ENCODE results near the gene SNRPE. TPM values are rescaled to one million over a fixed set of nuclear protein-coding genes. Genes with fewer than 3 reads are reported as not detected.
A peak's percentile ranks its signal among the peaks of the same experiment; 100 is the strongest.
"Not testable (repeated sequence)": the region's sequence is repeated elsewhere in the genome, so short reads cannot be mapped to it uniquely, and the experiment has no call there.

The SNRPE gene
- total RNA-seq, 1 experiment from 2014 or later = 95.9 TPM

GRCh38 chr1:203835476-203835875 is 25.9 kb upstream of the SNRPE start:
- DNase-seq = peak; percentile 39
- Histone ChIP-seq H4K20me1 (ENCODE audit: insufficient read depth, low read depth, low read length) (no peaks in the 10 kb centered on the region), H3K27ac (ENCODE audit: low read length) (no peak overlapping the region), H3K9me3 (ENCODE audit: low read length) (no peaks in the 10 kb centered on the region), H3K27me3 (ENCODE audit: low read length) (no peaks in the 10 kb centered on the region), H3K4me2 (ENCODE audit: low read depth, low read length, poor library complexity, severe bottlenecking) (no peak overlapping the region), H3K9me2 (replicated peaks; ENCODE audit: insufficient read depth, low read length) (no peaks in the 10 kb centered on the region), H3K36me3 (ENCODE audit: insufficient read depth, low read length) (peaks cover 52% of the 10 kb centered on the region), H3K9ac (ENCODE audit: low read length) (no peak overlapping the region), H3K4me1 (ENCODE audit: low read length) (no peaks in the 10 kb centered on the region), H2AFZ (ENCODE audit: low read length) (no peak overlapping the region), H3K4me3 (ENCODE audit: low read length) (no peak overlapping the region), H3K79me2 (ENCODE audit: low read length) (peaks cover 21% of the 10 kb centered on the region)

GRCh38 chr1:203839081-203839480 is 22.3 kb upstream of the SNRPE start:
- no peaks in the 10 kb centered on the region for H4K20me1 ChIP-seq (ENCODE audit: insufficient read depth, low read depth, low read length)
- no peak overlapping the region for H3K9ac ChIP-seq (ENCODE audit: low read length)
- H3K4me1 ChIP-seq (ENCODE audit: low read length) = no peaks in the 10 kb centered on the region
- peaks cover 19% of the 10 kb centered on the region for H3K79me2 ChIP-seq (ENCODE audit: low read length)
- DNase-seq = peak; percentile 11
- no peak overlapping the region for H3K4me2 ChIP-seq (ENCODE audit: low read depth, low read length, poor library complexity, severe bottlenecking)
- H3K36me3 ChIP-seq (ENCODE audit: insufficient read depth, low read length) = peaks cover 50% of the 10 kb centered on the region
- no peaks in the 10 kb centered on the region for H3K9me3 ChIP-seq (ENCODE audit: low read length)
- H3K27me3 ChIP-seq (ENCODE audit: low read length) = no peaks in the 10 kb centered on the region
- no peak overlapping the region for H3K27ac ChIP-seq (ENCODE audit: low read length)
- H3K4me3 ChIP-seq (ENCODE audit: low read length) = no peak overlapping the region
- no peaks in the 10 kb centered on the region for H3K9me2 ChIP-seq (replicated peaks; ENCODE audit: insufficient read depth, low read length)
- no peak overlapping the region for H2AFZ ChIP-seq (ENCODE audit: low read length)

DNA sequence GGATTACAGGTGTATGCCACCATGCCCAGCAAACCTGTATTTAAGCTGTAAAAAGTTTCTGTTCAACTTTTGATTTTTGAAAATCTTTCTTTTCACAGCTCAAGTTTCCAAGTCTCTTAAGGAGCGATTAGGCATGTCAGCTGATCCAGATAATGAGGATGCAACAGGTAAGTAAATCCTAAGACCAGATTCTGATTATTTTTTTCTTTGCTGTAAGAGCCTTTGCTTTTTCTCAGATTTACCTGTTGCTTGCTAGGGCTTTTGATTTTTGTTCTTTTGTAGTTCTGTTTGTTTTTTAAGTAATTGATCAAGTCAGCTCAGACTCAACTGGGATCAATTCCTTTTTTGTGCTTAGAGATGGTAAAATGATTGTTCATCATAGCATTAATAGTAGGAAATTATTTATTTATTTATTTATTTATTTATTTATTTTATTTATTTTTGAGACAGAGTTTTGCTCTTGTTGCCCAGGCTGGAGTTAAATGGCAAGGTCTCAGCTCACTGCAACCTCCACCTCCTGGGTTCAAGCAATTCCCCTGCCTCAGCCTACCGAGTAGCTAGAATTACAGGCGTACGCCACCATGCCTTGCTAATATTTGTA is 21.1 kb upstream of the SNRPE start:
- Histone ChIP-seq H3K4me3 (ENCODE audit: low read length) (no peak overlapping the region), H3K27me3 (ENCODE audit: low read length) (no peaks in the 10 kb centered on the region), H3K4me1 (ENCODE audit: low read length) (no peaks in the 10 kb centered on the region), H2AFZ (ENCODE audit: low read length) (no peak overlapping the region), H3K27ac (ENCODE audit: low read length) (no peak overlapping the region), H3K4me2 (ENCODE audit: low read depth, low read length, poor library complexity, severe bottlenecking) (no peak overlapping the region), H3K36me3 (ENCODE audit: insufficient read depth, low read length) (peaks cover 43% of the 10 kb centered on the region), H3K9me3 (ENCODE audit: low read length) (no peaks in the 10 kb centered on the region), H3K79me2 (ENCODE audit: low read length) (peaks cover 16% of the 10 kb centered on the region), H4K20me1 (ENCODE audit: insufficient read depth, low read depth, low read length) (no peaks in the 10 kb centered on the region), H3K9ac (ENCODE audit: low read length) (no peak overlapping the region), H3K9me2 (replicated peaks; ENCODE audit: insufficient read depth, low read length) (no peaks in the 10 kb centered on the region)
- DNase-seq = peak; percentile 21

- Histone ChIP-seq H3K27me3 (ENCODE audit: low read length) (no peaks in the 10 kb centered on the region), H3K4me3 (ENCODE audit: low read length) (no peak overlapping the region), H3K36me3 (ENCODE audit: insufficient read depth, low read length) (peaks cover 48% of the 10 kb centered on the region), H3K9me2 (replicated peaks; ENCODE audit: insufficient read depth, low read length) (no peaks in the 10 kb centered on the region), H3K4me1 (ENCODE audit: low read length) (no peaks in the 10 kb centered on the region), H3K4me2 (ENCODE audit: low read depth, low read length, poor library complexity, severe bottlenecking) (no peak overlapping the region), H4K20me1 (ENCODE audit: insufficient read depth, low read depth, low read length) (no peaks in the 10 kb centered on the region), H3K9ac (ENCODE audit: low read length) (no peak overlapping the region), H3K79me2 (ENCODE audit: low read length) (peaks cover 14% of the 10 kb centered on the region), H2AFZ (ENCODE audit: low read length) (no peak overlapping the region), H3K9me3 (ENCODE audit: low read length) (no peaks in the 10 kb centered on the region), H3K27ac (ENCODE audit: low read length) (no peak overlapping the region)
- DNase-seq = no peak
These were observed 18.9 kb upstream of the SNRPE start for GRCh38 chr1:203842559-203842876.

- DNase-seq = no peak
- peaks cover 47% of the 10 kb centered on the region for H3K36me3 ChIP-seq (ENCODE audit: insufficient read depth, low read length)
- no peaks in the 10 kb centered on the region for H3K4me1 ChIP-seq (ENCODE audit: low read length)
- H3K27ac ChIP-seq (ENCODE audit: low read length) = no peak overlapping the region
- peaks cover 14% of the 10 kb centered on the region for H3K79me2 ChIP-seq (ENCODE audit: low read length)
- H3K9ac ChIP-seq (ENCODE audit: low read length) = no peak overlapping the region
- H3K4me2 ChIP-seq (ENCODE audit: low read depth, low read length, poor library complexity, severe bottlenecking) = no peak overlapping the region
- H3K9me3 ChIP-seq (ENCODE audit: low read length) = no peaks in the 10 kb centered on the region
- H4K20me1 ChIP-seq (ENCODE audit: insufficient read depth, low read depth, low read length) = no peaks in the 10 kb centered on the region
- H3K9me2 ChIP-seq (replicated peaks; ENCODE audit: insufficient read depth, low read length) = no peaks in the 10 kb centered on the region
- H3K4me3 ChIP-seq (ENCODE audit: low read length) = no peak overlapping the region
- no peak overlapping the region for H2AFZ ChIP-seq (ENCODE audit: low read length)
- H3K27me3 ChIP-seq (ENCODE audit: low read length) = no peaks in the 10 kb centered on the region
These were observed 18.0 kb upstream of the SNRPE start for GRCh38 chr1:203843435-203843834.

GRCh38 chr1:203853112-203853511 is 8.3 kb upstream of the SNRPE start:
- not testable (repeated sequence) for H3K4me1 ChIP-seq (ENCODE audit: low read length); H3K9me2 ChIP-seq (replicated peaks; ENCODE audit: insufficient read depth, low read length); H3K9ac ChIP-seq (ENCODE audit: low read length)

GRCh38 chr1:203858055-203858454 is 3.3 kb upstream of the SNRPE start:
- H3K79me2 ChIP-seq (ENCODE audit: low read length) = peaks cover 17% of the 10 kb centered on the region
- peaks cover 13% of the 10 kb centered on the region for H3K4me1 ChIP-seq (ENCODE audit: low read length)
- no peaks in the 10 kb centered on the region for H3K9me2 ChIP-seq (replicated peaks; ENCODE audit: insufficient read depth, low read length)
- no peak overlapping the region for H3K4me2 ChIP-seq (ENCODE audit: low read depth, low read length, poor library complexity, severe bottlenecking)
- H4K20me1 ChIP-seq (ENCODE audit: insufficient read depth, low read depth, low read length) = peaks cover 5% of the 10 kb centered on the region; the same call in 1 of the 2 replicates
- DNase-seq = no peak
- H3K9me3 ChIP-seq (ENCODE audit: low read length) = no peaks in the 10 kb centered on the region
- H3K27me3 ChIP-seq (ENCODE audit: low read length) = no peaks in the 10 kb centered on the region
- peaks cover 8% of the 10 kb centered on the region; the same call in 1 of the 2 replicates for H3K36me3 ChIP-seq (ENCODE audit: insufficient read depth, low read length)
- no peak overlapping the region for H3K9ac ChIP-seq (ENCODE audit: low read length)
- H2AFZ ChIP-seq (ENCODE audit: low read length) = no peak overlapping the region
- H3K27ac ChIP-seq (ENCODE audit: low read length) = no peak overlapping the region
- no peak overlapping the region for H3K4me3 ChIP-seq (ENCODE audit: low read length)

More at GRCh38 chr1:203853112-203853511, 8.3 kb upstream of the SNRPE start:
- DNase-seq; H3K4me3 ChIP-seq (ENCODE audit: low read length); H3K27ac ChIP-seq (ENCODE audit: low read length); H3K9me3 ChIP-seq (ENCODE audit: low read length); H3K27me3 ChIP-seq (ENCODE audit: low read length); H2AFZ ChIP-seq (ENCODE audit: low read length); H3K4me2 ChIP-seq (ENCODE audit: low read depth, low read length, poor library complexity, severe bottlenecking); H4K20me1 ChIP-seq (ENCODE audit: insufficient read depth, low read depth, low read length); H3K79me2 ChIP-seq (ENCODE audit: low read length): not testable (repeated sequence)
- peaks cover 41% of the 10 kb centered on the region; the same call in 1 of the 2 replicates for H3K36me3 ChIP-seq (ENCODE audit: insufficient read depth, low read length)

DNA sequence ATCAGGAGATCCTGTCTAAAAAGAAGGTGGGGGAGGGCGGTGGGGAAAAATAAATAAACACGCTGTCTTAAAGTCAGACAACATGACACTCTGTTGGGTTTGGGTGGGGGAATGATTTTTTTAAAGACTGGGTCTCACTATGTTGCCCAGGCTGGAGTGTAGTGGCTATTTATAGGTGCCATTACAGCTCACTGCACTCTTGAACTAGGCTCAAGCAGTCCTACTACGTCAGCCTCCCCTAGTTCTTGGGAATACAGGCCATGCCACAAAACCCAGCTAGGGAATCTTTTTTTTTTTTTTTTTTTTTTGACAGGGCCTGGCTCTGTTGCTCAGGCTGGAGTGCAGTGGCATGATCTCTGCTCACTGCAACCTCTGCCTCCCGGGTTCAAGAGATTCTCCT is 2.4 kb upstream of the SNRPE start:
- H3K27me3 ChIP-seq (ENCODE audit: low read length) = no peaks in the 10 kb centered on the region
- peaks cover 14% of the 10 kb centered on the region; the same call in 1 of the 2 replicates for H3K36me3 ChIP-seq (ENCODE audit: insufficient read depth, low read length)
- peaks cover 26% of the 10 kb centered on the region for H3K79me2 ChIP-seq (ENCODE audit: low read length)
- H4K20me1 ChIP-seq (ENCODE audit: insufficient read depth, low read depth, low read length) = peaks cover 5% of the 10 kb centered on the region; the same call in 1 of the 2 replicates
- no peak overlapping the region for H3K4me2 ChIP-seq (ENCODE audit: low read depth, low read length, poor library complexity, severe bottlenecking)
- no peak for DNase-seq
- H3K9me3 ChIP-seq (ENCODE audit: low read length) = no peaks in the 10 kb centered on the region
- H3K9ac ChIP-seq (ENCODE audit: low read length) = no peak overlapping the region
- H3K4me1 ChIP-seq (ENCODE audit: low read length) = peaks cover 16% of the 10 kb centered on the region
- no peak overlapping the region for H2AFZ ChIP-seq (ENCODE audit: low read length)
- H3K4me3 ChIP-seq (ENCODE audit: low read length) = no peak overlapping the region
- no peaks in the 10 kb centered on the region for H3K9me2 ChIP-seq (replicated peaks; ENCODE audit: insufficient read depth, low read length)
- no peak overlapping the region for H3K27ac ChIP-seq (ENCODE audit: low read length)

All from Karpas-422 (cell line).